ENCODE measurements around the gene LIX1.

DNA sequence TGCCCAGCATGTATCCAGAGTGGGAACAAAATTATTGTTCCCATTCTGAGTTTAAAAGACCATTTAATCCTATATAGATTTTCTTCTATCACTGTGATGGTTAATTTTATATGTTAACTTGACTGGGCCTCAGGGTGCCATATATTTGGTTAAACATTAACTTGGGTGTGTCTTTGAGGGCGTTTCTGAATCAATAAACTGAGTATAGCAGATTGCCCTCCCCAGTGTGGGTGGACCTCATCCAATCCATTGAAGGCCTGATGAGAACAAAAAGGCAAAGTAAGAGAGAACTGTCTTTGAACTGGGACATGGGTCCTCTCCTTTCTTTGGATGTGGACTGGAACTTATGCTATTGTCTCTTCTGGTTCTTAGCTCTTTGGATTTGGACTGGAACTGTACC, 23.3 kb upstream of the LIX1 start:
- TF ChIP-seq CTCF (IDR thresholded peaks at IDR 0.05), result no peak
- no peak for TF ChIP-seq POLR2A (IDR thresholded peaks at IDR 0.05)
- TF ChIP-seq POLR2AphosphoS5 (IDR thresholded peaks at IDR 0.05; ENCODE audit: insufficient read depth in 1 of 2, low read depth in 1 of 2), result no peak

Measured in vagina (tissue), 2 donors.